K562 (cell line): ENCODE measurements around the gene ZNF442. TPM values are rescaled to one million over a fixed set of nuclear protein-coding genes. Genes with fewer than 3 reads are reported as not detected.

Source experiments
- ATF1 ChIP-seq, 2 experiments: fragments of 450-650 bp in 1 of 2; IDR thresholded peaks; 2 replicates each; pipeline ENCODE4 v1.6.1; 2016; ENCODE audit warnings: missing compliant biosample characterization in 1 of 2, missing genetic modification characterization in 1 of 2
- NR1H2 ChIP-seq: sonication (generic); formaldehyde crosslinking; IDR thresholded peaks from 2 replicates; pipeline ENCODE4 v1.4.0; 2020; ENCODE audit warnings: mild to moderate bottlenecking, missing genetic modification reagents
- POLR2G ChIP-seq: fragments of 200-400 bp; formaldehyde crosslinking; IDR thresholded peaks from 2 replicates; pipeline ENCODE4 v1.6.1; 2017; ENCODE audit warnings: low read depth, mild to moderate bottlenecking, antibody characterized with exemption, low read length, moderate library complexity
- SP2 ChIP-seq: IDR thresholded peaks from 2 replicates; pipeline ENCODE4 v1.6.1; 2011; ENCODE audit warnings: mild to moderate bottlenecking, low read depth, low read length, moderate library complexity; ENCODE audit not compliant: poor library complexity, severe bottlenecking; ENCODE audit errors: extremely low read depth
- TAF7 ChIP-seq: fragments of 450-650 bp; IDR thresholded peaks from 2 replicates; pipeline ENCODE4 v1.6.1; 2016; ENCODE audit warnings: missing genetic modification characterization, missing compliant biosample characterization
- ZKSCAN3 ChIP-seq: fragments of 250-450 bp; sonication (Bioruptor Pico); IDR thresholded peaks from 2 replicates; pipeline ENCODE4 v1.4.0; 2020
- polyA plus RNA-seq, 8 experiments: library from polyadenylated mRNA; depleted of rRNA in 4 of 8; stranded (reverse) in 5 of 8; unstranded in 3 of 8; fragments of >200 nt; fragmentation: Nextera tagmentation in 2 of 8; fragmentation: Illumina TruSeq in 1 of 8; extraction: Ambion mirVana in 2 of 8; extraction: Trizol in 1 of 8; gene quantifications; 2 replicates each; pipeline versions ENCODE4 v1.2.1 to v1.2.3, GENCODE V29; 2011 to 2014; ENCODE audit warnings: inconsistent platforms in 1 of 8, missing spikeins in 1 of 8
- total RNA-seq, 7 experiments: library from RNA; depleted of rRNA in 6 of 7; stranded (reverse); fragments of >200 nt in 6 of 7; fragmentation: Illumina TruSeq in 2 of 7; extraction: Trizol in 2 of 7; gene quantifications; 2 replicates each; pipeline versions ENCODE4 v1.2.1 to v1.2.3, GENCODE V29; 2011 to 2021; ENCODE audit warnings: low replicate concordance in 1 of 7
- TF ChIP-seq, protein P1 (sequence below): IDR thresholded peaks from 2 replicates; pipeline ENCODE4 v1.6.1; 2011; ENCODE audit warnings: borderline replicate concordance, low read depth, mild to moderate bottlenecking, moderate library complexity, low read length; ENCODE audit not compliant: insufficient read depth, poor library complexity, severe bottlenecking
- TF ChIP-seq, protein P2 (sequence below), 2 experiments: fragments of 450-650 bp; formaldehyde crosslinking in 1 of 2; IDR thresholded peaks; 2 replicates each; pipeline versions ENCODE4 v1.4.0 to v1.6.1; 2014 to 2020; ENCODE audit warnings: mild to moderate bottlenecking in 2 of 2, borderline replicate concordance in 1 of 2, low read depth in 1 of 2
- TF ChIP-seq, protein P3 (sequence below): fragments of 450-650 bp; formaldehyde crosslinking; IDR thresholded peaks from 2 replicates; pipeline ENCODE4 v1.4.0; 2020; ENCODE audit warnings: mild to moderate bottlenecking
- TF ChIP-seq, protein P4 (sequence below): fragments of 450-650 bp; IDR thresholded peaks from 2 replicates; pipeline ENCODE4 v1.6.1; 2017; ENCODE audit warnings: antibody characterized with exemption

The ZNF442 gene
- total and polyA plus RNA-seq, 9 of the 15 experiments (the other 6 are each of a cell fraction or from before 2014, with no cell fraction given), result 1.7 to 7.0 (median 4.1) TPM

DNA sequence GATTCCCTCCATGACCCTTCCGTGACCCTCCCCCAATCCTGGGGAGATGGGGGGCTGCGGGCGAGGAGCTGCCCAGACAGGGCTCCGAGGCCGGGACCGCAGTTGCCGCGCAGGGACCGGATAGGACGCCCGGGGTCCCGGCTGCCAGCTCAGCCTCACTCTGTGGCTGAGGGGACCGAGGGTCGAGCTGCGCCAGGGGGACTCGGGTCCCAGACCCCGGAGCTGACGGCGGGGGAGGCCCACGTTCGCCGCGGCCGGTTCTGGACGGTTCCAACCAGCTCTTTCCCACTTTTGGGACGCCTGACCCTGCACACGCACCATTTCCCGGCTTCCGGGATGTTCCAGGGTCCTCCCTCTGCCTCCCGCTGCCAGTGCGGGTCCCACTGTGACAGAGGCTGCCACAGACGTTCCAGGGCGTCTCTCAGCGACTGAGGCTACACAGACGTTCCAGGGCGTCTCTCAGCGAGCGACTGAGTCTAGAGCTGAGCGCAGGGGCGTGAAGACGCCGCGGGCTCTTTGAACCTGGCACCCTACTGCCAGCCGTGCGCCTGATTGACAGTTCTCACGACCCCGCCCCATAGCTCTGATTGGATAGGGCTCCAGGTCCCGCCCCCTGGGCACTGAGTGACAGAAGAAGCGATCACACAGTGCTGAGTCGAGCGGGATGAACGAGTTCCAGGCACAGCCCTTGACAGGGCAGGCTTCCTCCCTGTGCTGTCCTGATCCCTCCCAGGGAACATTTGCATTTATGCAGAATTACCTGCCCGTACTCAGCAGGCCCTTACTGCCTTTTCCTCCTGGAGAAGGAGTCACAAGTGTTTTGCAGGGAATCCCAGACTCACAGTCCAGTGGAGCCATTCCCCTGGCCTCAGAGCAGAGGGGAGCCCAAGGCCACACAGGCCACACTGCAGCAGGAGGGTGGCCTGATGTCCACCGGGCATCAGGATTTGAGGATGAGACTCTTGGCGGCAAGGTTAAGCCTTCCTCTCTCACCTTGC is 32.0 kb downstream of the ZNF442 start, which contains the start of gene ZNF563 (continued):
- TF ChIP-seq, protein P1, sequence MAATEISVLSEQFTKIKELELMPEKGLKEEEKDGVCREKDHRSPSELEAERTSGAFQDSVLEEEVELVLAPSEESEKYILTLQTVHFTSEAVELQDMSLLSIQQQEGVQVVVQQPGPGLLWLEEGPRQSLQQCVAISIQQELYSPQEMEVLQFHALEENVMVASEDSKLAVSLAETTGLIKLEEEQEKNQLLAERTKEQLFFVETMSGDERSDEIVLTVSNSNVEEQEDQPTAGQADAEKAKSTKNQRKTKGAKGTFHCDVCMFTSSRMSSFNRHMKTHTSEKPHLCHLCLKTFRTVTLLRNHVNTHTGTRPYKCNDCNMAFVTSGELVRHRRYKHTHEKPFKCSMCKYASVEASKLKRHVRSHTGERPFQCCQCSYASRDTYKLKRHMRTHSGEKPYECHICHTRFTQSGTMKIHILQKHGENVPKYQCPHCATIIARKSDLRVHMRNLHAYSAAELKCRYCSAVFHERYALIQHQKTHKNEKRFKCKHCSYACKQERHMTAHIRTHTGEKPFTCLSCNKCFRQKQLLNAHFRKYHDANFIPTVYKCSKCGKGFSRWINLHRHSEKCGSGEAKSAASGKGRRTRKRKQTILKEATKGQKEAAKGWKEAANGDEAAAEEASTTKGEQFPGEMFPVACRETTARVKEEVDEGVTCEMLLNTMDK, result no peak
- TF ChIP-seq NR1H2 (CRISPR knock-in tag) (no peak), POLR2G (peak; percentile 73), ATF1 (CRISPR knock-in tag; IDR thresholded peaks at IDR 0.05) (no peak), ATF1 (tag; IDR thresholded peaks at IDR 0.05) (0 out of 2 replicates have a peak, but pooled peaks have one; percentile 26), SP2 (peak; percentile 44), TAF7 (tag) (no peak), ZKSCAN3 (CRISPR knock-in tag) (no peak)
- TF ChIP-seq, protein P2, sequence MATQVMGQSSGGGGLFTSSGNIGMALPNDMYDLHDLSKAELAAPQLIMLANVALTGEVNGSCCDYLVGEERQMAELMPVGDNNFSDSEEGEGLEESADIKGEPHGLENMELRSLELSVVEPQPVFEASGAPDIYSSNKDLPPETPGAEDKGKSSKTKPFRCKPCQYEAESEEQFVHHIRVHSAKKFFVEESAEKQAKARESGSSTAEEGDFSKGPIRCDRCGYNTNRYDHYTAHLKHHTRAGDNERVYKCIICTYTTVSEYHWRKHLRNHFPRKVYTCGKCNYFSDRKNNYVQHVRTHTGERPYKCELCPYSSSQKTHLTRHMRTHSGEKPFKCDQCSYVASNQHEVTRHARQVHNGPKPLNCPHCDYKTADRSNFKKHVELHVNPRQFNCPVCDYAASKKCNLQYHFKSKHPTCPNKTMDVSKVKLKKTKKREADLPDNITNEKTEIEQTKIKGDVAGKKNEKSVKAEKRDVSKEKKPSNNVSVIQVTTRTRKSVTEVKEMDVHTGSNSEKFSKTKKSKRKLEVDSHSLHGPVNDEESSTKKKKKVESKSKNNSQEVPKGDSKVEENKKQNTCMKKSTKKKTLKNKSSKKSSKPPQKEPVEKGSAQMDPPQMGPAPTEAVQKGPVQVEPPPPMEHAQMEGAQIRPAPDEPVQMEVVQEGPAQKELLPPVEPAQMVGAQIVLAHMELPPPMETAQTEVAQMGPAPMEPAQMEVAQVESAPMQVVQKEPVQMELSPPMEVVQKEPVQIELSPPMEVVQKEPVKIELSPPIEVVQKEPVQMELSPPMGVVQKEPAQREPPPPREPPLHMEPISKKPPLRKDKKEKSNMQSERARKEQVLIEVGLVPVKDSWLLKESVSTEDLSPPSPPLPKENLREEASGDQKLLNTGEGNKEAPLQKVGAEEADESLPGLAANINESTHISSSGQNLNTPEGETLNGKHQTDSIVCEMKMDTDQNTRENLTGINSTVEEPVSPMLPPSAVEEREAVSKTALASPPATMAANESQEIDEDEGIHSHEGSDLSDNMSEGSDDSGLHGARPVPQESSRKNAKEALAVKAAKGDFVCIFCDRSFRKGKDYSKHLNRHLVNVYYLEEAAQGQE (IDR thresholded peaks at IDR 0.05; ENCODE audit: borderline replicate concordance), result peak; percentile 21; the same call in 1 of the 2 replicates
- TF ChIP-seq, protein P2 (CRISPR knock-in tag; IDR thresholded peaks at IDR 0.05; ENCODE audit: low read depth), result no peak
- TF ChIP-seq, protein P3, sequence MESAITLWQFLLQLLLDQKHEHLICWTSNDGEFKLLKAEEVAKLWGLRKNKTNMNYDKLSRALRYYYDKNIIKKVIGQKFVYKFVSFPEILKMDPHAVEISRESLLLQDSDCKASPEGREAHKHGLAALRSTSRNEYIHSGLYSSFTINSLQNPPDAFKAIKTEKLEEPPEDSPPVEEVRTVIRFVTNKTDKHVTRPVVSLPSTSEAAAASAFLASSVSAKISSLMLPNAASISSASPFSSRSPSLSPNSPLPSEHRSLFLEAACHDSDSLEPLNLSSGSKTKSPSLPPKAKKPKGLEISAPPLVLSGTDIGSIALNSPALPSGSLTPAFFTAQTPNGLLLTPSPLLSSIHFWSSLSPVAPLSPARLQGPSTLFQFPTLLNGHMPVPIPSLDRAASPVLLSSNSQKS (CRISPR knock-in tag), result no peak
- TF ChIP-seq, protein P4, sequence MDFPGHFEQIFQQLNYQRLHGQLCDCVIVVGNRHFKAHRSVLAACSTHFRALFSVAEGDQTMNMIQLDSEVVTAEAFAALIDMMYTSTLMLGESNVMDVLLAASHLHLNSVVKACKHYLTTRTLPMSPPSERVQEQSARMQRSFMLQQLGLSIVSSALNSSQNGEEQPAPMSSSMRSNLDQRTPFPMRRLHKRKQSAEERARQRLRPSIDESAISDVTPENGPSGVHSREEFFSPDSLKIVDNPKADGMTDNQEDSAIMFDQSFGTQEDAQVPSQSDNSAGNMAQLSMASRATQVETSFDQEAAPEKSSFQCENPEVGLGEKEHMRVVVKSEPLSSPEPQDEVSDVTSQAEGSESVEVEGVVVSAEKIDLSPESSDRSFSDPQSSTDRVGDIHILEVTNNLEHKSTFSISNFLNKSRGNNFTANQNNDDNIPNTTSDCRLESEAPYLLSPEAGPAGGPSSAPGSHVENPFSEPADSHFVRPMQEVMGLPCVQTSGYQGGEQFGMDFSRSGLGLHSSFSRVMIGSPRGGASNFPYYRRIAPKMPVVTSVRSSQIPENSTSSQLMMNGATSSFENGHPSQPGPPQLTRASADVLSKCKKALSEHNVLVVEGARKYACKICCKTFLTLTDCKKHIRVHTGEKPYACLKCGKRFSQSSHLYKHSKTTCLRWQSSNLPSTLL, result no peak
